B cell (primary cell): Measurements from ENCODE around the gene RGS6. TPM values are rescaled to one million over a fixed set of nuclear protein-coding genes. Genes with fewer than 3 reads are reported as not detected.

Source experiments
- ATAC-seq: fragments of 200-7000 bp; cut with Tn5 transposase; one replicate; pipeline ENCODE4 v1.10.0; 2021; ENCODE audit warnings: low read depth, mild to moderate bottlenecking, moderate number of reproducible peaks, moderate library complexity
- CTCF ChIA-PET: fragments of 350-600 bp; sonication (Branson Sonifier 250); formaldehyde crosslinking; loops from one replicate; lab custom pipeline; 2021; ENCODE audit warnings: antibody characterized with exemption, inconsistent platforms; lab: Charles Lee
- POLR2A ChIA-PET: fragments of 350-600 bp; sonication (Branson Sonifier 250); formaldehyde crosslinking; loops from one replicate; lab custom pipeline; 2021; ENCODE audit warnings: antibody characterized with exemption; lab: Charles Lee
- DNase-seq: peaks from one replicate; pipeline ENCODE4 v3.0.0; 2013
- H2AFZ ChIP-seq: 2 replicates; pipeline ENCODE4 v1.6.1; 2012; ENCODE audit warnings: mild to moderate bottlenecking, low read depth, low read length; ENCODE audit not compliant: insufficient read depth, poor library complexity, severe bottlenecking
- H3K27ac ChIP-seq, 2 donors: 1 replicate in 1 of 2; 2 replicates in 1 of 2; pipeline ENCODE4 v1.5.1; 2012 to 2013; ENCODE audit warnings: low read length in 2 of 2, mild to moderate bottlenecking in 2 of 2, moderate library complexity in 1 of 2
- H3K27me3 ChIP-seq, 4 experiments: fragments of 200-600 bp in 1 of 4; sonication (generic) in 1 of 4; replicated peaks in 1 of 4; 1 replicate in 2 of 4; 2 replicates in 2 of 4; pipeline versions ENCODE4 v1.6.1 to v1.7.0; 2013 to 2016; ENCODE audit warnings: low read length in 3 of 4, mild to moderate bottlenecking in 2 of 4, mixed read lengths in 1 of 4, moderate library complexity in 1 of 4; ENCODE audit not compliant: insufficient read depth in 4 of 4, control insufficient read depth in 3 of 4; ENCODE audit errors: control extremely low read depth in 1 of 4
- H3K36me3 ChIP-seq, 2 experiments: replicated peaks in 1 of 2; 1 replicate in 1 of 2; 2 replicates in 1 of 2; pipeline versions ENCODE4 v1.6.1 to v1.7.1; 2013; ENCODE audit warnings: low read length in 1 of 2; ENCODE audit not compliant: insufficient read depth in 2 of 2, control insufficient read depth in 1 of 2; ENCODE audit errors: control extremely low read depth in 1 of 2, extremely low read depth in 1 of 2
- H3K4me1 ChIP-seq, 2 donors: fragments of 200-600 bp in 1 of 2; sonication (generic) in 1 of 2; 1 replicate in 1 of 2; 2 replicates in 1 of 2; pipeline versions ENCODE4 v1.5.1 to v1.6.1; 2013 to 2017; ENCODE audit warnings: low read length in 2 of 2; ENCODE audit not compliant: control insufficient read depth in 2 of 2, insufficient read depth in 2 of 2
- H3K4me2 ChIP-seq: replicated peaks from 2 replicates; pipeline ENCODE3; 2012; ENCODE audit warnings: mild to moderate bottlenecking, low read depth, low read length; ENCODE audit not compliant: poor library complexity, severe bottlenecking
- H3K4me3 ChIP-seq, 5 experiments: fragments of 200-600 bp in 1 of 5; sonication (generic) in 1 of 5; 1 replicate in 3 of 5; 2 replicates in 2 of 5; pipeline versions ENCODE4 v1.5.1 to v1.7.0; 2011 to 2016; ENCODE audit warnings: low read length in 4 of 5, mild to moderate bottlenecking in 4 of 5, low read depth in 2 of 5, control low read depth in 1 of 5, moderate library complexity in 1 of 5; ENCODE audit not compliant: insufficient read depth in 1 of 5; ENCODE audit errors: control extremely low read depth in 1 of 5, extremely low read depth in 1 of 5
- H3K79me2 ChIP-seq: fragments of 200-600 bp; sonication (generic); one replicate; pipeline ENCODE4 v1.6.0; 2016; ENCODE audit warnings: low read length; ENCODE audit not compliant: control insufficient read depth, insufficient read depth
- H3K9ac ChIP-seq: fragments of 200-600 bp; sonication (generic); 2 replicates; pipeline ENCODE4 v1.6.1; 2017; ENCODE audit warnings: mild to moderate bottlenecking, low read length, moderate library complexity
- H3K9me3 ChIP-seq, 3 donors: one replicate each; pipeline versions ENCODE4 v1.6.1 to v1.7.1; 2013; ENCODE audit warnings: low read length in 2 of 3; ENCODE audit not compliant: control insufficient read depth in 2 of 3, insufficient read depth in 1 of 3; ENCODE audit errors: control extremely low read depth in 1 of 3
- H4K20me1 ChIP-seq: 2 replicates; pipeline ENCODE4 v1.6.0; 2012; ENCODE audit warnings: mild to moderate bottlenecking, low read length; ENCODE audit not compliant: insufficient read depth, control insufficient read depth, poor library complexity, severe bottlenecking
- H3K27ac Mint-ChIP-seq: one replicate; pipeline ENCODE4 v1.8.0; 2021; ENCODE audit warnings: mixed read lengths
- H3K27me3 Mint-ChIP-seq: one replicate; pipeline ENCODE4 v1.8.0; 2021; ENCODE audit warnings: mixed read lengths
- H3K4me1 Mint-ChIP-seq: one replicate; pipeline ENCODE4 v1.8.0; 2021; ENCODE audit warnings: mixed read lengths
- H3K4me3 Mint-ChIP-seq: one replicate; pipeline ENCODE4 v1.8.0; 2021; ENCODE audit warnings: mixed read lengths
- H3K9me3 Mint-ChIP-seq: one replicate; pipeline ENCODE4 v1.8.0; 2022; ENCODE audit warnings: mixed read lengths; ENCODE audit not compliant: insufficient read depth
- EZH2 ChIP-seq: IDR thresholded peaks from 2 replicates; pipeline ENCODE4 v1.6.1; 2012; ENCODE audit warnings: borderline replicate concordance, low read depth, mild to moderate bottlenecking, moderate library complexity, low read length; ENCODE audit not compliant: insufficient read depth, poor library complexity, severe bottlenecking
- WGBS: methylation state at CpG from one replicate; pipeline ENCODE4 v1.1.5; 2013; ENCODE audit warnings: missing lambda C conversion rate; ENCODE audit not compliant: insufficient coverage; 5-methylcytosine and 5-hydroxymethylcytosine counted together
- intact Hi-C: fragments of 100-400 bp; cut with micrococcal nuclease; formaldehyde crosslinking; loops from one replicate; pipeline ENCODE4 v1.10.0; 2022
- polyA plus RNA-seq: library from polyadenylated mRNA; depleted of rRNA; stranded (reverse); fragments of >200 nt; gene quantifications from 2 replicates; pipeline ENCODE4 v1.2.3, GENCODE V29; 2012
- total RNA-seq, 2 donors: library from RNA; stranded (reverse); fragments of 120-200 nt in 1 of 2; gene quantifications; 1 replicate in 1 of 2; 2 replicates in 1 of 2; pipeline versions ENCODE4 v1.2.3 to v1.2.4, GENCODE V29; 2013 to 2022
- TF ChIP-seq, protein P1 (sequence below): fragments of 200-600 bp; IDR thresholded peaks from one replicate; pipeline ENCODE4 v1.8.0; 2022; ENCODE audit warnings: antibody characterized with exemption, mild to moderate bottlenecking

RGS6 gene
- total and polyA plus RNA-seq, 2 donors (not counting 1 experiment from before 2014, with no cell fraction given) = 0.07 TPM; not detected in 1

DNA sequence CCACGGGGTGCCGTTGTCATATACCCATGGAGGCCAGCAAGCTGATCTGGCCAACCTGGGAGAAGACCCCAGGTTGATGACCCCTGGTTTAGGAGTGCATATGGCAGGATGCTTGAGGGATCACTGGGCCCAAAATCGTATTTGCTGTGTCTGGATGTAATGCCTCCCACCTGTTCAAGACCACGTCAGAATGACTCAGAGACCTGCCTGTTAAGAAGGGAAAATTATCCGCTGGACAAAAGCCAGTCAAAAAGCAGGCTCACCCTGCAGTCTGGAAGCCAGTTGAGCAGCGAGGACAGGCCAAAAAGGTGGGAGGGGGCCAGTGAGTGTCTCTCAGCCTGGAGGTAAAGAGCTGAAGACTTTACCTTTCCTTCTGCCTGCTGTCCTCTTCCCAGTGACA lies 512.5 kb downstream of the RGS6 start:
- H3K27me3 ChIP-seq = no peaks in the 10 kb centered on the region
- peak overlapping the region; percentile 72 for H3K4me2 ChIP-seq
- peak overlapping the region; percentile 80 for H2AFZ ChIP-seq
- peak; percentile 15 for DNase-seq
- H3K79me2 ChIP-seq = no peaks in the 10 kb centered on the region
- H3K27ac ChIP-seq = no peak overlapping the region
- WGBS = 82% methylated on average over 6 of the region's 6 CpGs
- CTCF ChIA-PET = no interaction called here
- POLR2A ChIA-PET = no interaction called here
- Mint-ChIP-seq H3K9me3 (no peaks in the 10 kb centered on the region), H3K4me1 (peaks cover 30% of the 10 kb centered on the region), H3K27me3 (no peaks in the 10 kb centered on the region), H3K27ac (peak overlapping the region; percentile 77), H3K4me3 (peak overlapping the region; percentile 79)
- H3K4me3 ChIP-seq = peak overlapping the region in 1 of 5 experiments; percentile 58
- H3K4me1 ChIP-seq = peaks cover 26 to 33% of the 10 kb centered on the region in 2 donors
- TF ChIP-seq EZH2 = no peak
- TF ChIP-seq, protein P1, sequence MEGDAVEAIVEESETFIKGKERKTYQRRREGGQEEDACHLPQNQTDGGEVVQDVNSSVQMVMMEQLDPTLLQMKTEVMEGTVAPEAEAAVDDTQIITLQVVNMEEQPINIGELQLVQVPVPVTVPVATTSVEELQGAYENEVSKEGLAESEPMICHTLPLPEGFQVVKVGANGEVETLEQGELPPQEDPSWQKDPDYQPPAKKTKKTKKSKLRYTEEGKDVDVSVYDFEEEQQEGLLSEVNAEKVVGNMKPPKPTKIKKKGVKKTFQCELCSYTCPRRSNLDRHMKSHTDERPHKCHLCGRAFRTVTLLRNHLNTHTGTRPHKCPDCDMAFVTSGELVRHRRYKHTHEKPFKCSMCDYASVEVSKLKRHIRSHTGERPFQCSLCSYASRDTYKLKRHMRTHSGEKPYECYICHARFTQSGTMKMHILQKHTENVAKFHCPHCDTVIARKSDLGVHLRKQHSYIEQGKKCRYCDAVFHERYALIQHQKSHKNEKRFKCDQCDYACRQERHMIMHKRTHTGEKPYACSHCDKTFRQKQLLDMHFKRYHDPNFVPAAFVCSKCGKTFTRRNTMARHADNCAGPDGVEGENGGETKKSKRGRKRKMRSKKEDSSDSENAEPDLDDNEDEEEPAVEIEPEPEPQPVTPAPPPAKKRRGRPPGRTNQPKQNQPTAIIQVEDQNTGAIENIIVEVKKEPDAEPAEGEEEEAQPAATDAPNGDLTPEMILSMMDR = no peak
- no peaks in the 10 kb centered on the region for H3K9me3 ChIP-seq
- intact Hi-C loops = loop anchor here (10.0 kb wide), 1 partner anchor 420 kb away; no protein-coding TSS in a partner anchor
- H3K9ac ChIP-seq = peak overlapping the region; percentile 51
- ATAC-seq = no peak
- no peaks in the 10 kb centered on the region for H4K20me1 ChIP-seq
- H3K36me3 ChIP-seq = no peaks in the 10 kb centered on the region

- no peak overlapping the region for H3K9ac ChIP-seq
- no peaks in the 10 kb centered on the region for H3K36me3 ChIP-seq
- no peak overlapping the region for H3K4me3 Mint-ChIP-seq
- peaks cover 30 to 37% of the 10 kb centered on the region in 2 donors for H3K4me1 ChIP-seq
- CTCF ChIA-PET = no interaction called here
- ATAC-seq (no peak), DNase-seq (no peak)
- H3K9me3 Mint-ChIP-seq = no peaks in the 10 kb centered on the region
- H3K4me3 ChIP-seq = no peak overlapping the region
- WGBS = 86% methylated on average over 1 of the region's 2 CpGs
- H3K79me2 ChIP-seq = no peaks in the 10 kb centered on the region
- no peaks in the 10 kb centered on the region for H3K27me3 Mint-ChIP-seq
- intact Hi-C loops = loop anchor here (10.0 kb wide), 1 partner anchor 423 kb away; no protein-coding TSS in a partner anchor
- POLR2A ChIA-PET = no interaction called here
- TF ChIP-seq EZH2 = no peak
- TF ChIP-seq, protein P1 = no peak
- no peak overlapping the region for H3K27ac ChIP-seq
- H3K9me3 ChIP-seq = no peaks in the 10 kb centered on the region
- H3K27ac Mint-ChIP-seq = no peak overlapping the region
- H3K27me3 ChIP-seq = no peaks in the 10 kb centered on the region
- no peak overlapping the region for H3K4me2 ChIP-seq
- H2AFZ ChIP-seq = no peak overlapping the region
- H4K20me1 ChIP-seq = no peaks in the 10 kb centered on the region
- H3K4me1 Mint-ChIP-seq = peaks cover 34% of the 10 kb centered on the region
Measured at GRCh38 chr14:72448212-72448611, 516.0 kb downstream of the RGS6 start.
